Measurements from ENCODE around the gene MEF2D.

MEF2D gene

DNA sequence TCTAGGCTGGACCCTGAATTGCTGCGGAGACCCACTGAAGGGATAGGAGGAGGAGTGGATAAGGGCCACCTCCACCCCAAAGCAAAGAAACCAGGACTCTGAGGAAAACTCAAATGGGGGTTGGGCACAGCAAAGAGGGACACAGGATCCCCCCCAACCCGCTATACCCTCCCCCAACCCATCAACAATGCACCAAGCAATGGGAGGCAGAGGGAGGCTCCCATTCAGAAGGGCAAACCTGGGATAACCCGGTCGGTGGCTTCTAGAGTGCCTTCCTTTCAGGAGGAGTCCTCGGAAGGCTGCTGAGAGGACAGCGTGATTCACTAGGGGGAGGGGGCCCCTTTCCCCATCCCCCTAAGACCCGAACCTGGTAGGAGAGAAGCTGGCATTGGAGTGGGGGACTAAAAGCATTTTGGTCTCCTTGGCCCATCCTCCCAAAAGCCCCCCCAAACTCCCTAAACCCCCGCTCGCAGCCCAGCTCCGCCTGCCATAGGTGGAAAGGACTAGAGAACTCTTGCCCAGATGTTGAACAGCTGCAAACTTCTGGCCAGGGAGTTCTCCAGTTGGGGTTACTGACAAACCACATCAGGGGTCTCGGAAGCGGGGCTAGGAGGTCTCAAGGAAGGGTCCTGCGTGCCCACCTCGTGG is 1.3 kb downstream of the MEF2D start:
- DNase-seq = no peak

DNA sequence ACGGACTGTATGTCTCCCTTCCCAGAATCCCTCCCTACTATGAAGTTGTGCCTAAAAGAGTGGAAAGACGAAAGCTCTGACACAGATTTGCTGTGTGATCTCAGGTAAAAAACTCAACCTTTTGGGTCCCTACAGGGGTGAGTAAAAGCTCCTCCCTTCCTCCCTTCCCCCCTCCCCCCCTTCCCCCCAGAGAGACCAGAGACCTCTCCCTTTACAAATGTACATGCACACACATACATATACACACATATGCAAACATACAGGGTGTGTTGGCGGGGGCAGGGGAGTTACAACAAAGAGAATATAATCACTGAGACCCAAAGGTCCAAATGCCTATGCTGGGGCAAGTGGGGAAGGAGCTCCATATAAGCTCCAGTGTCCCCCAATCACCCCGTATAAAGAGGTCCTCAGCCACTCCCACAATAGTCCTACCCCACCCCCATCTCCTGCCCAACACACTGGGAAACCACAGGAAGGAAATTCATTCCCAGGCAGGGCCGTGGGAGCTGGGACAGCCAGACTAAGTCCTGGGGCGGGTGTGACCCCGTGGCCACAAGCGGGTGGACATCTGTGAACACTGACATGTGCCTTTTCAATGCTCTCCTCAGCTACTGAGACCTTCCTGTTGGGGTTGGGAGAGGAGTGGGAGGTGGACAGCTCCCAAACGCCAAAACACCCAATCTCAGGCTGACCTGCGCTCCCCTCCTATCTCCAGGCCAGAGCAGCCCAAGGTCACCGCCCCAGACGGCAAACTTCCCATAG is 2.0 kb downstream of the MEF2D start:
- DNase-seq = no peak

DNA sequence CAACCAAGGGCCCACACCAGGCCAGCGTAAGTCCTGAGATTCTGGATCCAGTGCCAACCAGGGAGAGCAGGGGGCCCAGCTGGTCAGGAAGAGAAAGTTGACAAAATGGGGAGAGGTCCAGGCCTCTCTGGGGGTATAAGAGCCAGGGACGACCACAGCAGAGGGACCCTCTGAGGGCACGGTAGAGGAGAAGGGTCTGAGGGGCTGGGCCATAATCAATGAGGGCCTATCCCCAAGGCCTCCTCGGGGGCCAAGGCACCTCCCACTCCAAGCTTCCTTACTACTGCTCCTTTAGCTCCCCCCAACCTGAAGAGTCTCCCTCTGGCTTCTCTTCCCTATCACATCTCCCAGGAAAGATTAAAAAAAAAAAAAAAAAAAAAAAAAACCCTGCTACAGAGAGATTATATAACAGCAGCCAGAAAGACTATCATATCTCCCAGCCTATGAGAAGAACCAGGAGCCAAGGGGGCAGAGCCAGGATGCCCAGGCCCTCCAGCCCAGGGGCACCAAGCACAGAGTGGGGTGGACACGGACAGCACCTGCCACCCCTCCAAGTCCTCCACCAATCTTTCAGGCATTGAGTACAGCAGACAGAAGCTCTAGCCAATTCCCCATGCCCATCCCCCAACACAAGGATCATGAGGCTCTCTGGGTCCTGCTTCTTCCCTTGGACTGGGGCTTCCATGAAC is 2.7 kb downstream of the MEF2D start:
- no peak for DNase-seq

DNA sequence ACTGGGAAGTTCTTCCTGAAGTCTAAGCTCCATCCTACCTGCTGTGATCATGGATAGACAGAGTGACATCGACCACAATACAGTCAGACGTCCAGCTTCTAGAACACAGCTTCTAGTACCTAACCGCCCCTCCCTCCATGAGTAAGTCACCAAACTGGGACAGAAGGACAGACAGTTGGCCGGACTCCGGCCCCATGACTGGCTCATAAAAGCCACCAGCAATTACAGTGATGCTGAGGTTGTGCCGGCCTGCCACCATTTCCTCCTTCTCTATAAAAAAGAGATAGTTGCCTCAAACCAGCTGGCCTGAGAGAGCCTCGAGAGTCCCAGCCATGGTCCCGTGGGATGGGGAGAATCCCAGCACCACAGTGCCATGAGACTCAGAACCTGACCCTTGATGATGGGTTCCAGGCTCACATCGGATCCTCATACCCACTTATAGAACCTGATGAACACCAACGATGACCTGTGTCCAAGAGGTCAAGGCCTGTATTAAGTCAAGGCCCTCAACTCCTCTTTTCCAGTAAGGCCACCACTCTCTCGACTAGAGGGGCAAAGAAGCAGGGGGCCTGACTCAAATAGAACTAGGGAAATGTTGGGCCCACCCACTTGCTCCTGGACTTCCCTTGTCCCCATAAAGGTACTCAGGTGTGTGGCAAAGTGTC is 3.4 kb downstream of the MEF2D start:
- DNase-seq = no peak

DNA sequence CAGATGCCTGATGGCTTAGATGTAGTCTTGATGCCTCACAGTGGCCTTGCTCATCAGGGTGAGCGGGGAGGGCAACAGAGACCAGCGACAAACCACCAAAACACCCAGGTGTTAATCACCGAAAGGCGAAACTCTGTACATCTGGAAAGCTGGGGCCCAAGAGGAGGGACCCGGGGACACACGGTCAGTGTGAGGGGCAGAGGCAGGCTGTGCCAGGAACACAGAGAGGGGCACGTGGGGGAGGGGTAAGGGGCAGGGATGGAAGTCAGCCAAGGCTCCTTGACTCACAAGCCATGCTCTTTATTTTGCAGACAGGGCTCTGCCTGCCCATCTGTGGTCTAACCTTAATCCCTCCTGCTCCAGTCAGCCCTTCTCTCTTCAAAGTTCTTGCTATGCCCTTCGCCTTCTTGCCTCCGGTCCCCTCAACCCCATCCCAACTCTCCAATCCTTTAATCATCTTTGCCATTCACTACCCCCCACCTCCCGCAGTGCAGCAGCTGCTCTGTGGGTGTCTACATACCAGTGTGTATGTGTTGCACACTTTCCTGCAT is 4.3 kb downstream of the MEF2D start:
- no peak for DNase-seq

DNA sequence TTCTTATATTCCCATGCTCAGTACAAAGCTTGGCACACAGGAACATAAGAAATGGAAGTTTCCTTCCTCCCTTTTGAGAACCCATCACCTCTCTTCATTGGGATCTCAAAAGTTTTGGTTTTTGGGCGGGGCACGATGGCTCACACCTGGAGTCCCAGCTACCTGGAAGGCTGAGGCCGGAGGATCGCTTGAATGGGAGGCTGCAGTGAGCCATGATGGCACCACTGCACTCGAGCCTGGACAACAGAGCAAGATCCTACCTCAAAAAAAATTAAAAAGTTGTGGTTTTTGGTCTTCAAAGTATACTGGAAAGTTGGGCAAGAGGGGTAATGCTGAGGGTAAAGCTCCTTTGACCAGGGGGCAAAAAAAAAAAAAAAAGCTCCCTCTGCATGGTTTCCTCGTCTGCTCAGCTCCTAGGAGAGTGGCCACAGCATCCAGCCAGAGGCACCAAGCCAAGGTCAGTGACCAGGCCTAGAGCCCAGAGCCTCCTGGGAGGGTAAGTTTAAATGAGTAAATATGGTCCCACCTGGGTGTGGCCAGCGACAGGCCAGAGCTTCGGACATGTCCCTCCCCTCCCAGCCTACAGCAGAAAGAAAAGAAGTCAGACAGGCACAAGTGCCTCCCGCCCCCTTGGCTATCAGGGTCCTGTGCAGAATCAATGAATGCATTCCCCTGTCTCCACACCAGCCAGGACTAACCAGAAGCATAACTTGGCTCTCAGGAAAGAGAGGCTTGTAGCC is 5.0 kb downstream of the MEF2D start:
- DNase-seq = no peak

DNA sequence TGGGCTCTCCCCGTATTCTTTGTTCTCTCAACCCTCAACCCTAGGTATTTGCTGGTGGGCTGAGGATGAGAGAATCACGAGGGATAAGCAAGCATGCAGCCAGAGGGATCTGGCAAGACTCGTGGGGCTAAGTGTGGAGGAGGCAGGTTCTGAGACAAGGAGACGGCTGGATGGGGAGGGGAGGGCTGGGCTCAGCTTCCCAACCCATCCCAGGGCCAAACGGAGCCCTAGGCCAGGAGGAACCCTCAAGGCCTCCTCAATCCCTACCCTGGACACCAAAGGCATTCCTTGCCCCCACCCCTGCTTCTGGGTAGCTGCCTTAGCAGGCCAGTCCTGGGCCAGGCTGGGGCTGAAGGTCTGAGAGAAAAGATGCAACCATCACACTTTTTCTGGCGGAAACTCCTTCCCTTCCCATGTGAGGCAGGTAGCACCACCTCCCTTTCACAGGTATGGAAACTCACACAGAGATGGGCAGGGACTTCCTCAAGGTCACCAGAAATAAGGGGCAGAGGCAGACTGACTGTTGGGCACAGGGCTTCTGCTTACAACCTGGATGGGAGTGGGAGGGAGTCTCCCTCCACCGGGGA is 6.2 kb downstream of the MEF2D start:
- DNase-seq = no peak

DNA sequence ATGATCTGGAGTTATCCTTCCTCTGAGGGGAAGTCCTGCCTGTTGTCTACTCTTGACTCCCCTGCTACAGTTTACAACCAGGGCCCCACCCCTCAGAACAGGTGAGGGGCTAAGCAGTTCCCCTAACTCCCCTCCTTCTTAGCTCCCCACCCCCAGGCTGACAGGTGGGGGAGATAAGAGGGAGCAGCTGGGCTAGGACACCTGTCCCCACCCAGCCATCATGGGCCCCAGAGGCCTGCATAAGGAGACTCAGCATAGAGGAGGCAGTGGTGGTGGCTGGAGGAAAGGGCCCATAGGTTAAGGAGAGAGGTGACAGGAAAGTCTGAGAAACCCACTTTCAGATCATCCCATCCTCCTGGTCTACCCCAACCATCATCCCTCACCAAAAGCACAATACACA is 6.8 kb downstream of the MEF2D start:
- DNase-seq = no peak

DNA sequence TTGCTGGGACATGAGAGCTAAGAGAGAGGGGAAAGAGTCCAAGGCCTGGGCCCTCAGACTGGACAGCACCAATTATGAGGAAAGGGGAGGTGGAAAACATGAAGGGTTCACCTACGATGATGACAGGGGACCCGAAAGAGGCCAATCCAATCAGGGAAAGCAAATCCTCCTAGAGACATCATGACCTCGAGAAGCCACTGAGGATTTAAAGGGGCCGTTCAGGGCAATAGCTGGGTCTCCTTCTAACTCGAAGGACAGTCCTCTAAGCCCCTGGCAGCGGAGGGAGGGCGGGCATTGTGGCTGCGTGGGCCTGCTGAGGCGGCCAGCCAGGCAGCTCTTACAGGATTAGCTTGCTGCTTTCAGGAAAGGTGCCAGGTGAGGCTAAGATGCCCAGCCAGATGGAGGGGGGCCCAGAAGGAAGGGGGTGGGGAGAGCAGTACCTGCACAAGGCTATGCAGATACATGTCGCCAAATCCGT is 7.4 kb downstream of the MEF2D start:
- no peak for DNase-seq

DNA sequence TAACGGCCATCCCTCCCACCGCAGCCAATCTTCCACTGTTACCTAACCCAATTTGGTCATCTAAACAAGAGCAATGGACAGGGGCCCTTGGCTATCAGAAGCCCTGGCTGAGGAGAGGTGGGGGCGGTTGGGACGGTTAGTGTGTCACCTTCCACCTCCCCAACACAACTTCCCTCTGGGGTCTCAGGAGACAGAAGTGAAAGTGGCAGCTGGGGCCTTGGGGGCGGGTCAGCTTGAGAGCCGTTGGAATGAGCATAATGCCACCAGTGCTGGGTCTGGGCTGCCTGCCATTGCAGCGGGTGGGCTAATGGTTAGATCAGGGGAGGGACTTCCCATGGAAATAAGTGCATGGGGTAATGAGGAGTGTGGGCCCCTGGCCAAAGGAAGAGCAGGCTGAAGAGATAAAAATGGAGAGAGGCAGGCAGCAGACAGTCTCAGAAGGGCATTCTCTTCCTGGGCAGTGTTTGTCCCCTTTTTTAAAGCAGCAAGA is 7.9 kb downstream of the MEF2D start:
- DNase-seq = no peak

DNA sequence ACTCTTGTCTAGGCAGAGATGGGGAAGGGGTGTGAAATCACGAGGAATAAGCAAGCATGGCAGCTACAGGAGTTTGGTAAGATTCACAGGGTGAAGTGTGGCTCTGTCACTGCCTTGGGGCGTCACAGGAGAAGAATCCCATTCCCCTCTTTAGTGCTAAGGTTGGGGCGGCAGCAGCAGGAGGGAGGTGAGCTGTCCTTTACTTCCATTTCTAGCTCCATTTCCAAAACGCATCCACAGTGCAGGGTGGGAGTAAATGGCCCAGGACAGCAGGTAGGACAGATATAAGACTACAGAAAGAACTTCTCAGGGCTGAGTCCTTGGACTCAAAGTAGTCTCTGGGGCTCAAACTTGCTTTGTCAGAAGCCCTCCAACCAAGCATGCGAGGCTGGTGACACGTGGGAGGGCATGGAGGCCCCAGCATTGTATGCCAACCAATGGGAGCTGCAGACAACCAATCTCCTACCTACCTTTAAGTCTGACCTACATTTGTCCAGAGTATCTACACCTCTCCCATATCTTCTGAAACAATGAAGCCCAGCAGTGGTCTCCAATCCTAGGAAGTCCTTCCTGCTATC is 8.5 kb downstream of the MEF2D start:
- DNase-seq = no peak

DNA sequence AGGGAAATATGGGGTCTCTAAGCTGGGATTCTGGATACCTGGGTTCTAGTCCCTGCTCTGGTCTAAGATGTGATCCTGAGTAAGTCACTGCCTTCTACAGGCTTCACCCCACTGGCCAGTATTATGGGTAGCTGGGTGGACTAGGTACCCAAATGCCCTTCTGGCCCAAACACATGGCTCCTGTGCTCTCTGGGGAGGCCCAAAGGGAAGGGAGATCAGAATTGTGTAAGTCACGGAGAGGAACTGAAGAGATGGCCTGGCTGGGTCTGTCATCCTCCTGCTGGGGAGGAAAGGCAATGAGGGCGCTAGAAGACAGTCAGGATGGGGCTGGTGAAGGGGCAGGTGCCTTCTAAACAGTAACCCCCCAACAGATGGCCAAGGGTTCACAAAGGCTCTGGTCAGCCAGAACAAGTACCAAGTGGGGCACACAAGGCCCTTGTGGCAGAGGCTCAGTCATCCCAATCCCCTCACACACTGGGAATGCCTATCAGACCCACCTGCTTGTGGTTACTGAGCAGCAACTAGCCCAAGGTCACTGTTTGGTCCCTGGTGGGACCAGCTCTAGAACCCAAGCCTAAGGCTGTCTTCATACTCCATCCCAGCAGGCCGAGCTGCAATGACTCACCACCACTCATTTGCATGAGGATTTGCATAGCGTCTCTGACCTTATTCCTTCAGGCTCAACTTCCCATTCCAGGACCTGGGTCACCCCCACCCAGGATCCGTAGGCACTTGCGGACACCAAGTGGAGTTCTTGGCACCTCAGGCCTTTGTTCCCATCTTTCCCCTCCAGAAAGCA is 9.2 kb downstream of the MEF2D start:
- DNase-seq = no peak

DNA sequence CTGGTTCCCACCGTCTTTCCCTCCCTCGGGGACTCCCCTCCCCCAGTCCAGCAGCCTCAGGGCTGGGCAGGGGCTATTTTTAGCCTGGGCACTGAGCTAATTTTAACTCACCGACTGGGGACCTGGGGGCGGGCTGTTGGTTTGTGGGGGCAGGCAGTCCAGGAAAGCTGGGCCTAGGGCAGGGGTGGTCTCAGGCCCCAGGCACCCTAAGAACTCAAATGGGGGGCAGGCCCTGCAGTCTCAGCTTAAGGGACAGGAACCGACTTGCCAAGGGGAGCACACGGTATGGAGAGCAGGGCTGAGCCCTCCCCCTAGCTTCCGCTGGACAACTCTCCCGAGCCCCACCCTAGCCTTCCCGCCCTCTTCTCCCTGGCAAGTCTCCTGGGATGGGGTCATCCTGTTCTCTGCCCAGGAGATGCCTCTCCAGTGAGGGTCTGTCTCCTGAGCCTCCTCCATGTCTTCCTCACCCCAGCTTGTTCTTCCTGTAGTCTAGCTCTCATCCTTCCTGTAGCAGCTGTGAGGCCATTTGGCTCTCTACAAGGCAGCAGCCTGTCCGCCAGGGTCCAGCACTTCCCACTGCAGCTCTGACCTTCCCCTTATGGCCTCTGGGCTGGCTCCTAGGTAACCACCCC is 10.1 kb downstream of the MEF2D start:
- DNase-seq = no peak

DNA sequence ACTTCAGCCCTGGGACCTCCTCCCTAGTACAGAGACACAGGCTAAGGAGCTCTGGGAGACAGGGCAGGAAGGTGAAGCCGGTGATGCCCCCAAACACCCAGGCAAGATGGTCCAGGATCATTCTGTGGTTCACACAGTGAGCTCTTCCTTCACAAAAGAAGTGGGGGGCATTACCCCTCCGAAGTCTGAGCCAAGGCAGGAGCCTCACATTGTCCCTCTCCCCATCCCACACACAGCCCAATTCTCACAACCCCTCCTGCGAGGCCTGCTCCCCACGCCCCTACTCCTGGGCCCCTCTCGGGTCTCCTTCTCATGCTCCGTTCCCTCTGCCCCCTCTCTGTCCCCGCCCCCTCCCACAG is 10.7 kb downstream of the MEF2D start:
- no peak for DNase-seq

DNA sequence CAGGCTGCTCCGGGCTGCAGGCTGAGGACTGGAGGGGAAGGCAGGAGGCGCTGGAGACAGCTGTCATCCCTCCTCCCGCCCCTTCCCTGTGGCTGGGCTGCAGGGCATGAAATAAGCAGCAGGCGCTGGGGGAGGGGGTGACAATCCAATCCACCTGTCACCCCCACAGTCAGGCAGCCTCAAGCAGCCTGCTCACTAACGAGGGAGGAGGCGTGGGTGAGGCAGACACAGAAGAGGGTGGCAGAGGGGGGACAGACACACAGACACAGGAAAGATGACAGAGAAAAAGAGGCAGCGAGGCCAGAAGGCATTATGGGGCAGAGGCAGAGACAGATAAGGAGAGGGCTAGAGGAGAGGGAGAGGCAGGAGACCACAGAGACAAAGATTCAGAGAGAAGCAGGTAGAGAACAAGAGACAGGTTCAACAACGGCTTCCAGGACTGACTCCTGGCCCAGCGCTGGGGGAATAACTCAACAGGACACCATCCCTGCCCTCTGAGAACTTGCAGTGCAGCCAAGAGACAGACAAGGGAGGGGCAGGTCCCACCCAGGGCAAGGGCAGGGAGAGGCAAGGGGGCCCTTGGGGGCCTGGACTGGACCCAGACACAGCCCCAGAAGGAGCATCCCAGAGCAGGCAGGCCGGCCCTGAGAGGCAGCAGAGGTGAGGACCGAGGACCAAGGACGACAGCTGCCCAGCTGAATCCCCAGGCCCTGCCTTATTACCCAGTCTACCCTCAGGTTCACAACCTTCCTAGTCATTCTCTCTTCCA is 11.2 kb downstream of the MEF2D start:
- DNase-seq = peak; percentile 77

DNA sequence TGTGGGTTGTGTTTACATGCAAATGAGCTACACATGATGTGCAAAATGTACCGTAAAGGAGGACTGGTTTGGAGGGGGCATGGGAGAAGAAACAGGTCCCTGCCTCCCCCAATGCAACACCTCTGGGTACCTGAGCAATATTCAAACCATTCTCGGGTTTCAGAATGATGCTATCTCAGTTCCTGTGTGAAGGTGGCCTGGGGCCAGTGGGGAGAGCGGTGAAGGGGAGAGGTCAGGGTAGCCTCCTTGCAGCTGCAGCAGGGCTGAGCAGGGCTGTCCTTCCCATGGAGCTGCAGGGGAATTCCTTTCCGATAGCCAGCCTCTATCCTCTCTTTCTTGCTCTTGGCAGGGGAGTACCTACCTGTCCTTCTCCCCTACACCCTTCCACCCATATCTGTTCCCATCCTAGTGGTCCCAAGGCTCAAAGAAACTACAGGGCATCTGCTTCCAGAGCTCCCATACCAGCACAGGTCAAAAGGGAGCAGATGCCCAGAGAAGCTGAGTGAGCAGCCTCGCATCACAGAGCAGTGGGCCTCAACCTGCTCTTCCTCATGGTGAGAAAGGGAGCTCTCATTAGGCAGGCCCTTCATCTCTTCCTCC is 11.9 kb downstream of the MEF2D start:
- no peak for DNase-seq

DNA sequence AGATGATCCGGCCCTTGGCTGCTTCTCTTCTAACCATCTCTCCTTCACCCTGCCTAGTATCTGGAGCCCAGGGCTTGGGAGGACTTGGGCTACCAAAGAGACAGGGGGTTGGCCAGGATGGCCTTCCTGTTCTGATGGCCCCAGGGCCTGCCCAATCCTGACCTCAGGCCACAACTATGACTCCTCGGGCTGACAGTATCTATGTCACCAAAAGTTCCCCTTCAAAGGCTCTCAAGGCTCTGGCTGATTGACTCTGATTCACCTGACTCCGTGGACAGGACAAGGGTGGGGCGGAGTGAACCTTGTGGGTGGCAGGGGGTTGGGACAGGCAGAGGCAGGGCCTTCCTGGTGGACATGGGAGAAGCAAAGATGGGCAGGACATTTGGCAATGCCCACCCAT is 12.7 kb downstream of the MEF2D start:
- no peak for DNase-seq

DNA sequence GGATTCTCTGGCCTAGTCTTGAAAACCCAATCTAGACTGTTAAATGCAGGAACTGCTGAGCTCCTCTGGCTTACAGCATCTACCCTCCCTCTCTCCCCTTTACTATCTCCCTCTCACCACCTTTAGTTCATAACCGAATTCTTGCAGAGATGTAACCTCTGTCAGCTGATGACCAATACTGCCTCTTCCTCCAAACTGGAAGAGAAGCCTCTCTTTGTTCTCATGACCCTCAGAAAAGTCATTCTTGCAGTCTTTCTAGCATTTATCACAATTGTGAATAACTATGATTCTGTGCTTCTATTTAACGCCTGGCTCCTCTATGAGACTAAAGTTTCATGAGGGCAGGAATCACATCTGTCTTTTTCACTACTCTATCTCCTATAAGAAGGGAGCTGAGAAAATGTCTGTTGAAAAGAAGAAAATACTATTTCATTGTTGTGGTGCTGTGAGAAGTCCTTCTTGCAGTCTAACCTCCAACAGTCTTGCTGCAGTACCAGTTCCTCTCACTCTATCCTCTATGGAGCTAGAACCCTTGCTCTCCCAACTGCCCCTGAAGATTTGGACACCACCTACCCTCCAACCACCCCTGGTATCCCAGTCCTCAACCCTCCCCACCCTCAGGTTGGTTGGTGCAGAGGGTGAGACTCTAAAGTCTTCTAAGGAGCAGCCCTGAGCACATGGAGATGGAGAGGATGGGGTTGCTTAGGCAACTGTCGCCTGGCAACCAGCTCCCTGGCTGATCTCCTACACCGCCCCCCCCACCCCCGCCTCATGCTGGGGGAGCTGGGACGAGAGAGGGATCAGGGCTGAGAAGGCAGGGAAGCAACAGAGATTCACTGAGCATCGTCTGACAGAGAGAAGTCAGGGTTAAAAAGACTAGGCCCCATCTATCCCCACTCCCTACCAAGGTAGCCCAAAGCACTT is 13.9 kb downstream of the MEF2D start:
- no peak for DNase-seq

Measured in NCI-H345 (cell line).